Measurements from ENCODE around the gene SIL1.
"Not testable (repeated sequence)": the region's sequence is repeated elsewhere in the genome, so short reads cannot be mapped to it uniquely, and the experiment has no call there.

Gene SIL1

DNA sequence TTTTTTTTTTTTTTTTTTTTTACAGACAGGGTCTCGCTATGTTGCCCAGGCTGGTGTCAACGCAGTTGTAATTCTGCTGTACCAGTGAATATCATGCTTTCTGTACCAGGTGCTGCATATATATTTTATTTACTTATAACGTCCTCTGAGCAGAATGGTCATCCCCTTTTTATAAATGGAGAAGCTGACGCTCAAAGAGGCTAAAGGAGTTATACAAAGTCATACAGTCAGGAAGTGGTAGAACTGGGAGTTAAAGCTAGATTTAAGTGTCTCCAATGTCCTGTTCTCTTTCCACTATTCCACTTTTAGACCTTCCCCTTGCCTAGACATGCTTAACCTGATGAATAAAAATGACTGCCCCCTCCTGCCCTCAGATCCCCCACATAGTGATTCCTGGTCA is 1.2 kb upstream of the SIL1 start:
- no peak for DNase-seq

DNA sequence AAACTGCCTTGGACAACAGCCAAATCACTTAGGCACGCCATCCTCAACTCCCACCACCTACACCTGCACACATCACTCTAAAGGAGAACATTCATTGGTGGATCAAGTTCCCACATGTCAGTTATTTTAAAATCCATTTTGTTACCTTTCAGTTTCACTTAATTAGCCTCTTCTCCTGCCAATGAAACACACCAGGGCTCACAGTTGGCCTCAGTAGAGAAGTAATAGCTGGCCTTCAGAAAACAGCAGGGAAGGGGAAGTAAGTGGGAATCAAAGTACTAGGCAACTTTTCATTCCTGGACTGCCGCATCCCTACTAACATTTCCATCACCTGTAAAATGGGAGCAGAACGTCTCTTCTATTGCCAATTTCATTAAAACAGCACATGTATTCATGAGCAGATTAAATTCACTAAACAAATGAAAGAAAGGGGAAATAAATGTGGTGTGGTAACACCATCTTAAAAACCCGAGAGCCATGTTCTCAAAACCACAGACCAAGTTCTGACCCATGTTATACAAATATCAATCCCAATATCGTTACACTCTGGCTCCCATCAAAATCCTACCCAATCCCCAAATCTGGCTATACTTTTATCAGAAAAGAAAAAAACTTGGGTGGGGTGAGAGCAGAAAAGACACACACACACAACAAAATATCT is 1.7 kb downstream of the SIL1 start:
- DNase-seq: peak; percentile 73

DNA sequence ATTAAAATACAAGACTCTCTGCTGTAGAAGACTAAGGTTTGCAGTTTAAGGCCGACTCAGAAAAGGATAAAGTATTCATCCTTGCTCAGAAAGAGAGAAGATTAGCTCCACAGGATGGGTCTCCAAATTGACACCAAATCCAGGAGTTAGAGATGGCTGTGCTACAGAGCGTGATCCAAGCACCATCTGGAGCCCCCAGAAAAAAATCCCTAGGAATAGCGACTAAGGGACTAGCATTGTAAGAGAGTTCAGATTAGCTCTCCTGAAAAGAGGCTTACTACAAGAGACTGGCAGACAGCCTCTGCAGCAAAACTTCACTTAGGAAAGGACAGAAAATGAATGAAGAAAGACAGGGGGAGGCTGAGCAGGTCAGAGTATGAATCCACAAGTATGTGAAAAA is 3.7 kb downstream of the SIL1 start:
- no peak for DNase-seq

DNA sequence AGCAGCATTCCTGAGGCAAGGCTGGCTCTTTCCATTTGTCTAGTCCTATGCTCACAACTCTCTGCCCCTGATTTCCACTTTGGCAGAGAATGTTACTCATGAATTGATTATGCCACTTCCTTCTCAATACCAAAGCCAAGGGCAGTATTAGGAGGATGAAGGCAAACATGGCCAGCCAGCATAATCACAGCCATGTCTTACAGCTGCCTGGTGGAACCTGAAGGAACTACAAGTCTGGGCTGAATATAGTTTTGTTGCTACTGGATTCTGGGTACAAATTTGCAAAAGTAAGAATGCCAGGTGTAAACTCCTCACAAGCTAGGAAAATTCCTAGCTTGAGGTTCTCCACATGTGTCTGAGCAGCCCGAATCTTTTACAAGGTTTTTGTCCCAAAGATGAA is 4.2 kb downstream of the SIL1 start:
- DNase-seq: peak; percentile 30

DNA sequence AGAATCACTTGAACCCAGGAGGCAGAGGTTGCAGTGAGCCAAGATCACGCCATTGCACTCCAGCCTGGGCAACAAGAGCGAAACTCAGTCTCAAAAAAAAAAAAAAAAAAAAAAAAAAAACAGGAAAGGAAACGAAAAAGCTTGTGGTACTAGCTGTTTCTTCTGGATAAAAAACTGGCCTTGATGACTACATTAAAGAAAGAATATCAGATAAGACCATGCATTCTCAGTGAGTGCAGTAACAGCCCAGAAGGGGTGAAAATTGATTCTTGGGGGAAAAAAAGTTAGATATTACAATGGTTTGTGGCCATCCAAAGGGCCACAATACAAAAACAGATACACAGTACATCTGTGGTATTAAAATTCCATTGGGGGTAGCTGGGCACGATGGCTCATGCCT is 5.3 kb downstream of the SIL1 start:
- DNase-seq: not testable (repeated sequence)

DNA sequence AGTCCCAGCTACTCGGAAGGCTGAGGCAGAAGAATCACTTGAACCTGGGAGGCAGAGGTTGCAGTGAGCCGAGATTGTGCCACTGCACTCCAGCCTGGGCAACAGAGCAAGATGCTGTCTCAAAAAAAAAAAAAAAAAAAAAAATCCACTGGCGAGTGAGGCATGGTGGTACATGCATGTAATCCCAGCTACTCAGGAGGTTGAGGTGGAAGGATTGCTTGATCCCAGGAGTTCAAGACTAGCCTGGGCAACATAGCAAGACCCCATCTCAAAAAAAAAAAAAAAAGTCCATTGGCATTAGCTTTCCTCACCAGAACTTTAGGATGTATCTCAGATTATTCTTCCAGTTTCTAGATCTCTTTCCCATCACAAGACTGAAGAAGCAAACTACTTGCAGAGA is 6.2 kb downstream of the SIL1 start:
- DNase-seq: not testable (repeated sequence)

DNA sequence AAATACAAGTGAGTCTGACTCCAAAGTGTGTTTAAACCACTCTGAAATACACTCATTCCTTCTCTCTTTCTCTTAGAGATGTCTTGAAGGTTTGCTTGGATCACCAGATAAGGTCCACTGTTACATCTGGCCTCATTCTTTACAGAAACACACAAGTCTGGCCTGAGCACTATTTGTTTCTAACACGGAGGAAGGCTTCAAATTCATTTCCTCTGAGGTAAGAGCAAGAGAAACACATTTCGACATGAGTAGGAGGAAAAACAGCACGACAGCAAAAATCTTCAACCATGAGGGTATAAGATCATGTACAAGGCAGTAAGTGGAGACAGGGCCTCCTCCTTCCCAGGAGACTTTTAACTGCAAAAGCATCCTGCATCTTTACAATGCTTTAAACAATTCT is 8.0 kb downstream of the SIL1 start:
- DNase-seq: peak; percentile 75

DNA sequence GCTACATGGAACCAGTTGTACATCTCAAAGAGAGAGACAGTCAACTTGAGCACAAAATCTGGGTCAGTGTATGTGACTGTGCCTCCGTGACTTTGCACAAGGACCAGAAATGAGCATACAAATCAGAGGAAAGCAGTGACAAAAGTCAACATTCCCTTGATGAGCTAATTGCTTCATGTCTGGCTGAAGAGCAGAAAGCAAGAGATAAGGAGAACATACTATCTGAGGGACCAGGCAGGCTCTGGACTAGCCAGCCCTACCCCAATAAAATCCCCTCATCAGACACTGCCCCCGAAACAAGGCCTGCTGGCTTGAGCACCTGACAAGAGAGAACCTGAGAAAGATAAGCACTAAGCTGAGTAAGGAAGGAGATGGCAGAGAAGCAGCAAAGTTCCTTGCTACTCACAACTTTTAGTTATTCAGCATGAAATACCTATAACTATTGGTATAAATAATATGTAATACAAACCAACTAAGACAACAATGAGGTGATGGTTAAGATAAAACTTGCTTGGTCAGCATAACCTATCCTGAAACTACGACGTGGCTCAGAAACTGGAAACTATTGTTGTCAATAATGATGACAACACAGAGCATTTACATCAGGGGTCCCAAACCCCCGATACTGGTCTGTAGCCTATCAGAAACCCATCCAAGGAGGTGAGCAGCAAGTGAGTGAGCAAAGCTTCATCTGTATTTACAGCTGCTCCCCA is 9.5 kb downstream of the SIL1 start:
- DNase-seq: no peak

DNA sequence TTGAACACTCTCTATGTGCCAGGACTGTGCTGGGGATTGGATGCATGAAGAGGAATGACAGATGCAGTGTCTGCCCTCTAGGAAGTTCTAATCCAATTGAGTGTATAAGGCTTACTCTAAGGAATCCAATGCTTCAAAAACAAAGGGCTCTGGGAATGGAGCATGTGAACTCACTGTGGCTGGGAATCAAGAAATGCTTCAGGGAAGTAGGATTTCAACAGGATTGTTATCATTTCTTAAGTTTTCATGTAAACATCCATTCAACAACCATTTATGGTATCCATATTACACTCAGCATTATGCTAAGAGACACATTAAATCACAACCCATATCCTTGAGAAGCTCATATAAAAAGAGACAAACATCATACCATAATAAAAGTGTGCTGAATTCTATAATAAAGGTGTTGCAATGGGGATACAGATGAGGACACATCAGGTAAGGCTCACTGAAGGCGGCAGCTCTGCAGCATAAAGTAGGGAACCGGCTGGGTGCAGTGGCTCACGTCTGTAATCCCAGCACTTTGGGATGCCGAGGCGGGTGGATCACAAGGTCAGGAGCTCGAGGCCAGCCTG is 11.3 kb downstream of the SIL1 start:
- DNase-seq: no peak

DNA sequence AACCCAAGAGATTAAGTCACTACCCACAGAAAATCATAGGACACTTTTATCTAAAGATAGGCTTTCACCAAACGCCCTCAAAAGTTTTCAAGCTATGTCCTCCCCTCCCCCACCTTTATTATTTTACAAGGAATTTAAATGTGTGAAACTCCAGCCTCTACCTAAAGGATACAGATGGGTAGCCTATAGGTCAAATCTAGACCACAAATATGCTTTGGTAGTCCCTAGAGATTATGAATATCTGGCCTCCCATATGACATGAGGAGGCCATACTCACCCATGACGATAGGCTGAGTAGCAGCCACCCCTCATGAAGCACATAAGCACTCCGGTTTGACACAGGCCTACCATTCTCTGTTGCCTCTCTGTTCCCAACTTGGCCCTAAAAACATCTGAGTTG is 11.9 kb downstream of the SIL1 start:
- DNase-seq: no peak

DNA sequence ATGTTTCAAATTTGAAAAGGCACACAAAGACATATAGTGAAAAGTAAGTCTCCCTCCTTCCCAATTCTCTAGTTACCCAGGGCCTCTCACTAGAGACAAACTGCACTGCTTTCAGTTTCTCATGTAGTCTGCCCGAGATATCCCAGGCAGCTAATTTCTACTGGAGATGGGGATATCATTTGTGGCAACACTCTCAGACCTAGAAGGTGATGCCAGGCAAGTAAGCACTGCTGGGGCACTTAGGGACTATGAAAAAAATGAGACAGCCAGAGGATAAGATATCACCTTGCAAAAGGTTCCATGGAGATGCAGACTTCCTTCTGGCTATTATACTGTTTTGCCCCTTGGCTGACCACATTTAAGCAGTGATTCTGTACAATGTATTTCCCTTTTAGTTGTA is 12.6 kb downstream of the SIL1 start:
- DNase-seq: no peak

DNA sequence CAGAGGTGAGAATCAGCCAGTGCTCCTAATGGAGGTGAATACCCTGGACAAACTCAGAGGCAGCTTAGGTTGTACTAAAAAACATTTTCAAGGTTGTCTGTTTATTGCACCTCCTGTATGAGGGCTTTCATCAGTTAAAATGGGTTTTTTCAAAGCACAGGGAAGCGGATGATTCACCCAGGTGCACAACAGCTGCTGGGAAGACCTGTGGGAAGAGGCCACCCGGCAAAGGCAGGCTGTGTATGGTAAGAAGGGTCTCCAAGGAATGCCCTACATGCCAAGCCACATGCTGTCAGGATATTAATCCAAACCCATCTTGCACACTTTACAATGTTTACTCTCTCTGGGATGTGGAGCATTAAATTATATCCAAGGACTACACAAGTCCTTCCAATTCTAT is 14.7 kb downstream of the SIL1 start:
- no peak for DNase-seq

DNA sequence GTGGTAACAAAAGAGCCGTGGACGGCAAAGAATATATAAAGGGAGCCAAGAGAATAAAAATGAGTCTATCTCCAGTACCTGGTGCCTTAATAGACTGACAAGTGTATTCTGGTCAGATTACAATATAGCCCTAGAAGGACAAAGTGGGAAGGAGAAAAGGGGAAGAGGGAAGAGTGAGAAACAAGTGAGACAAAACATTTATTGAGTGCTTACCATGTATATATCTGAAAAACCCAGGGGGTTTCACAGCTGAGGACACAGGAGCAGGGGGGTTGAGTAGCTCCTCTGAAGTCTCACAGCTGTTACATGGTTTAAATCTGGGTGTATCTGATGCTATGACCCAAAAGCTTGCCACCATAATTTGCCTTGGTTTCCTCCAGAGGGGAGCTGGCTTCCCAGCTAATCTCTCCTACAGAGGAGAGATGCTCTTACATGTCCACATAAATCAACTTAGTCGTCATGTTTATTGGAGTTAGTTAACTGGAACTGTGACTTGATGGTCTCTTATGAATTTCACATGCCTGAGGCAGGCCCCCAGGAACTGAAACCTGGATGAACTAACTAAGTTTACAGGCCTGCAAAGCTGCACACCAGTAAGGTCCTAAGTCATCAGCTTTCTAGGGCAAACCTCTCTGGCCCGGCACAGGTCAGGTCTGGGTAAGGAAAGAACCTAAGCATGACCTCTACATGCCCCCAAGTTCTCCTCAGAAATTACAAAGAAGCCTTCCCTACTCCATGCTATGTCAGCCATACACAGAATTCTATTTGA is 15.5 kb downstream of the SIL1 start:
- peak; percentile 51 for DNase-seq

DNA sequence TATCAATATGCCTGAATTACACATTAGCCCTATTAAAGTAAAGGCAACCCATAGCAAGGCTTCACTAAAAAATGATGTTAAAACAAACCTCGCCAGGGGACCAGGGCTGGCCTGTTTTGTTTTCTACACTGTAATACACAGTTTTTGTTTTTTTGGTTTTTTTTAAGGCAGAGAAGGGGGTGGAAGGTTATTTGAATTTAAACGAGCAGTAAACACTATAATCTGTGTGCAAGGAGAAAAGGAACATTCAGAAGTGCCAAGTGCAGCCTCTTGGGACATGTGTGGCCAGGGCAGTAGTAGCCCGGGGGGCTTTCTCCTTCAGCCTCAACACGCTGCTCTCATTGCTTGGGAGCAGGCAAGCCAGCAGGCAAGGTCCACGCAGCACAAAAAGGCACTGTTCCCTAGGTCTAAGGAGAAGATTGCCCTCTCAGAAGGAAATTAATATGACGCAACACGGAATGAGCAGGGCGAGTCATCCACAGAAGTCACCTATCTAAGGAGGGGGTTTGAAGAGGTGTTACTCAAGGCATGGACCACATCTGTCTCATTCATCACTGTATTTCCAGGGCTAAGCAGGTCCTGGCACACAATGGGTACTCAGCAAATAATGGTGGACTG is 16.2 kb downstream of the SIL1 start:
- DNase-seq: peak; percentile 64

DNA sequence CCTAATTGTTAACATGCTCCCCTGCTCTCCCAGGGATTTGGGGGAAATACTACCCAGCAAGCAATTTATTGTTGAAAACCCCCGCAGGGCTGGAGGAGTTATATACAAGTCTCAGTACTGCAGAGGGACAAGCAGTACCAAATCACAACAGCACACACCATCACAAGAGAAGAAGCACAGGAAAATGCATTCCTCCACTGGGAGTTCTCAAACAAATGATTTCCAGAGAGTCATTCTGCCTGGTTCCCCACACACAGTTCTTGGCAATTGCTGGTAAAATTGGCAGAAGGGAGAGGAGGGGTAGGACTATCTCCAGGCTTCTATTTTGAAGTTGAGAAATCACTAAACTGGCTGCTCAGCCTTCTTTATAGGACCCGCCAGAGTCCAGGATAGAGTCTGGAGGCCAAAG is 16.8 kb downstream of the SIL1 start:
- no peak for DNase-seq

DNA sequence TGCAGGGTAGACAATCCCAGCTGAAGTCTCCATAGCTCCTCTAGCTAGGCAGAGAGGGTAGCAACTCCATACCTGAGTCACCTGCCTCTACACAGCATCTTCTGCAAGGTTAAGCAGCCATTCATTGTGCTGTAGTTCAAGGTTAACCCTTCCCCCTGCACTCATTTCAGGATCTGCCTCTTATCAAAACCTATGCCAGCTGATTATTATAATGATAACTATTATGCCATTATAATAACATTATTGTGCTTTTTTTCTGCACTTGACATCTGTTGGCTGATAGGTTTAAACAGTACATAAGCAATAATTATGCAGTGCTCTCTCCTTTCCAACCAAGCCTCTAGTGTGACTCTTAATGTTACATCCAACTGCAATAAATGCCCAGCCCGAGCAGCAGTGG is 17.3 kb downstream of the SIL1 start:
- DNase-seq: no peak

DNA sequence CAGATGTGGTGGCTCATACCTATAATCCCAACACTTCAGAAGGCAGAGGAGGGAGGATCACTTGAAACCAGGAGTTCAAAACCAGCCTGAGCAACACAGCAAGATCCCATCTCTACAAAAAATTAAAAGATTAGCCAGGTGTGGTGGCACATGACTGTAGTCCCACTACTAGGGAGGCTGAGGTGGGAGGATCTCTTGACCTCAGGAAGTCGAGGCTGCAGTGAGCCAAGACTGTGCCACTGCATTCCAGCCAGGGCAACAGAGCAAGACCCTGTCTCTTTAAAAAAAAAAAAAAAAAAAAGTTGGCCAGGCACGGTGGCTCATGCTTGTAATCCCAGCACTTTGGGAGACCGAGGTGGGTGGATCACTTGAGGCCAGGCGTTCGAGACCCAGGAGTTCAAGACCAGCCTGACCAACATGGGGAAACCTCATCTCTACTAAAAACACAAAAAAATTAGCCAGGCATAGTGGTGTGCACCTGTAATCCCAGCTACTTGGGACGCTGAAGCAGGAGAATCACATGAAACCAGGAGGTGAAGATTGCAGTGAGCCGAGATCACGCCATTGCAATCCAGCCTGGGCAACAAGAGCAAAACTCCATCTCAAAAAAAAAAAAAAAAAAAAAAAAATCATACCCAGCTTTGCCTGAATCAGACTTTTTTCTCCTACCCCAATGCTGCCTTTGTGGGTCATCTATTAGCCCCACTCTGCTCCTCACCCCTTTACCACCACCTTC is 18.2 kb downstream of the SIL1 start:
- DNase-seq: not testable (repeated sequence)

DNA sequence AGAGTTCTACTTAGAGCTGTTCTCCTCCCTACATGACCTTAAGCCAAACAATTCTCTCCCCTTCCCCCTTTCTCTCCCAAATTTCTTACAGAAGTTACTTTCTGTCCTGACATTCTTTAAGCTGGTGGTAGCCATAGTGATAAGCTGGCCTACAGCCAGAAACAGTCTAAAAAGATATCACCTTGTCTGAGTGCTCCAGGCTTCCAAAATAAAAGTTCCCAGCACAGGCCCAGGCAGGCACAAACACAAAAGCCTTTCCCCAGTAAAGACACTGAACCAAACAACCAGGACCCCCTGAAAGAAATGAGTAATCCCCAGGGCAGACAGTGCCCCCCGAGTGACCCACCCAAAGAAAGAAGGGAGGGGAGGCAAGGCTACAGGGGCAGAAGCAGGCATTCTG is 19.2 kb downstream of the SIL1 start:
- no peak for DNase-seq

DNA sequence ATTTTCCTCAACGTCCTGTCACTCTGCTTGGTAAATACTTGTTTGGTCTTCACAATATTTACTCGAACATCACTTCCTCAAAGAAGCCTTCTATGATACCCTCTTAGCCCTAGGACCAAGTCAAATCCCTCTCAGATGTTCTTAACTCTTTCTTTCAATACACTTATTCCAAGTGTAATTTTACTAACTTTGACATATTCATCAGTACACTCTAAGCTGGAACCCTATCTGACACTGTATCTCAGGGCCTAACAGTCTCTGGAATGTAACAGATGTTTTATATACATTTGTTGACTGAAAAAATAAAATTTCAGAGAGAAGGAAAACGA is 19.6 kb downstream of the SIL1 start:
- DNase-seq: no peak

DNA sequence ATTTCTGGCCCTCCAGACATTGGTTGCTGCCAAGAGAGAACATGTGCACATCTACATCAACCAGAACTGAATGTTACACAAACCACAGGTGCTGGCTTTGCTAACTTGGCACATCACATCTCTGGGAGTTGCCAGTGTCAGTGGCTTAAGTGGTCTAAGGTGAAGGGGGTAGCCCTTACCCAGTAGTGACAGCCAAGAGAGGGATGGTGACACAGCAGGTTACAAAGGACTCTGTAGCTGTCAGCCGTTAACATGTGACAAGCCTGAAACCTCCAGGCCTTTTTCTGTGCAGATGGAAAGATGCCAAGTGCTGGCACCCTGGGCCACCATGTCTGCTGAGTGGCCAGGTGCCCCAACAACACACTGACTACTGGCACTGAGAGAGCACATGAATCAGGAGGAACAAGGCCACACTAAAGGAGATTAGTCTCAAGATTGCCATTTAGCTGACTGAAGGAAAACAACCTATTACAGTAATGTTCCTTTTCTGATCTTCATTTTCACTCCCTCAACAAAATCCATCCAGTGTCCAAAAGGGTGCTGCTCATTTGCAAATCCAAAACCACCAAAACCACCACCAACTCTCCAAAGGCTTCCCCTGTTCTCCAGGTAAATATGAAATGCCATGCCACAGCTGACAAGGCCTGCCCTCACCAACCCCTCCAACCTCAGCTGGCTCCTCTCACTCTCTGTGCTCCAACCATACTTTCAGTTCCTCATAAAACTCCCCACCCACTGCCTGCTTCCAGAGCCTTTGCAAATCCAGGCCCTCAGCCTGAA is 20.2 kb downstream of the SIL1 start:
- peak; percentile 89 for DNase-seq

DNA sequence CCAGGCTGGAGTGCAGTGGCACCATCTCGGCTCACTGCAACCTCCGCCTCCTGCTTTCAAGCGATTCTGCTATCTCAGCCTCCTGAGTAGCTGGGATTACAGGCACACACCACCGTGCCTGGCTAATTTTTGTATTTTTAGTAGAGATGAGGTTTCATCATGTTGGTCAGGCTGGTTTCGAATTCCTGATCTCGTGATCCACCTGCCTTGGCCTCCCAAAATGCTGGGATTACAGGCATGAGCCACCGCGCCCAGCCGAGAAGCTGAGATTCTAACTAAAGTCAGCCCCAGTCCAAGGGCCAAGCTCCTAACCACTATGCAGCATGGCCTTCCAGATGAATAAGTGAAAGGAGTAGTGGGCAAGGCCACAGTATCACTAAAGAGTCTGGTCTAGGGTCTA is 20.9 kb downstream of the SIL1 start:
- DNase-seq: not testable (repeated sequence)

DNA sequence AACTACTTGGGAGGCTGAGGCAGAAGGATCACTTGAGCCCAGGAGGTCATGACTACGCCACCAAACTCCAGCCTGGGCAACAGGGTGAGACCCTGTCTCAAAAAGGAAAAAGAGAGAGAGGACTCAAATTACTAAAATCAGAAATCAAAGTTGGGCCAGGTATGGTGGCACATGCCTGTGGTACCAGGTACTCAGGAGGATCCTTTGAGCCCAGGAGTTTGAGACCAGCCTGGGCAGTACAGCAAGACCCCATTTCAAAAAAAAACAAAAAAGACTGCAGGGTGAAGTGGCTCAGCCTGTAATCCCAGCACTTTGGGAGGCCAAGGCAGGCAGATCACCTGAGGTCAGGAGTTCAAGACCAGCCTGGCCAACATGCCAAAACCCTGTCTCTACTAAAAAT is 23.8 kb downstream of the SIL1 start:
- not testable (repeated sequence) for DNase-seq

Data from inflammatory macrophage treated with lipopolysaccharide for 4 hours (primary cell).